ENCODE results near the gene MECR. TPM values are rescaled to one million over a fixed set of nuclear protein-coding genes. Genes with fewer than 3 reads are reported as not detected.
A peak's percentile ranks its signal among the peaks of the same experiment; 100 is the strongest.
"Not testable (repeated sequence)": the region's sequence is repeated elsewhere in the genome, so short reads cannot be mapped to it uniquely, and the experiment has no call there.

Gene MECR
- total RNA-seq, 1 experiment from 2014 or later: 17.3 TPM

GRCh38 chr1:29240986-29241385, 10.3 kb upstream of the MECR start:
- in situ Hi-C loops (cut with HindIII; ENCODE audit: low pct_unique_long_range_greater_than_20kb, low sequenced_read_pairs): loop anchor here (25.0 kb wide), 1 partner anchor 121 kb away; no protein-coding TSS in a partner anchor
- DNase-seq (ENCODE audit: low read depth): no peak

DNA sequence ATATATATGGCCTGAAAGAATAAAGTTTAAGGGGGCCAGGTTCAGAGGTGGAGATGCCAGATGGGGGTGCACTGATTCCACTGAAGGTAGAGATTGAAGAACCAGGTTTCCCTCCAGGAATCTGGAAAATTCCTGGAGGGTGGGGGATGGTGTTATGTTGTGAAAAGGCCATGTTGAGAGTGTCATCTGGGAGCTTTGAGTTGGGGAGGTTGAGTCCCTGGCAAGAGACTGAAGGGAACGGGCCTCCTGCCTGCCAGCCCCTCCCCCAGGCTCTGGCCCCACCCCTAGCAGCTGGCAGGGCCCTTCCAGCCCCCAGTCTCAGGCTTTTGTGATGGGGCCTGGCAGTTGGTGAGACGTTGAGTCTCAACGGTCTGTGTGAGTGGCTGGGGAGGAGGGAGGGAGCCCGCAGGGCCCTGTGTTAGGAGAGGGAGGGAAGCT, 9.7 kb upstream of the MECR start:
- in situ Hi-C loops (cut with HindIII; ENCODE audit: low pct_unique_long_range_greater_than_20kb, low sequenced_read_pairs): loop anchor here (25.0 kb wide), 1 partner anchor 122 kb away; no protein-coding TSS in a partner anchor
- DNase-seq (ENCODE audit: low read depth): no peak

- in situ Hi-C loops (cut with HindIII; ENCODE audit: low pct_unique_long_range_greater_than_20kb, low sequenced_read_pairs): loop anchor here (25.0 kb wide), 1 partner anchor 123 kb away; no protein-coding TSS in a partner anchor
- DNase-seq (ENCODE audit: low read depth): peak; percentile 88
These were observed 8.4 kb upstream of the MECR start for GRCh38 chr1:29239142-29239541.

DNA sequence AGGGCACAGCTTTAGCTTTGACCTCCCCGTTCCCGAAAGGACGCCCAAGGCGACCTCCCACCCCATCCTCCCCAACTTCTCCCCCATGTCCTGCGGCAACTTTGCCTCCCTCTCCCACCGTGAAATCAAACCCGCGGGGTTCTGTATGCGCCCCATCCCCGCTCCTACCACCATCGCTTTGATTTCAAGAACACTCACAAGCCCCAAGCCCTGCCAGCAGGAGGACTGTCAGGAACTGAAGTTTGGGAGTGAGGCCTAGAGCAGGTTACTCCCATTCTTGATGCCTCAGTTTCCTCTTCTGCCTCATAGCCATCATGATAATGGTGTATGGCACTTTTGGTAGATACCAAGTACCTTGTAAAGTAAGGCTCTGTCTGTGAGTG, 7.9 kb upstream of the MECR start:
- DNase-seq (ENCODE audit: low read depth): no peak
- in situ Hi-C loops (cut with HindIII; ENCODE audit: low pct_unique_long_range_greater_than_20kb, low sequenced_read_pairs): loop anchor here (25.0 kb wide), 1 partner anchor 124 kb away; no protein-coding TSS in a partner anchor

- in situ Hi-C loops (cut with HindIII; ENCODE audit: low pct_unique_long_range_greater_than_20kb, low sequenced_read_pairs): loop anchor here (25.0 kb wide), 1 partner anchor 124 kb away; no protein-coding TSS in a partner anchor
- DNase-seq (ENCODE audit: low read depth): peak; percentile 48
These were observed 7.3 kb upstream of the MECR start for GRCh38 chr1:29237852-29238619.

GRCh38 chr1:29237129-29237821, 6.5 kb upstream of the MECR start:
- DNase-seq (ENCODE audit: low read depth): peak; percentile 61
- in situ Hi-C loops (cut with HindIII; ENCODE audit: low pct_unique_long_range_greater_than_20kb, low sequenced_read_pairs): loop anchor here (25.0 kb wide), 1 partner anchor 125 kb away; no protein-coding TSS in a partner anchor

DNA sequence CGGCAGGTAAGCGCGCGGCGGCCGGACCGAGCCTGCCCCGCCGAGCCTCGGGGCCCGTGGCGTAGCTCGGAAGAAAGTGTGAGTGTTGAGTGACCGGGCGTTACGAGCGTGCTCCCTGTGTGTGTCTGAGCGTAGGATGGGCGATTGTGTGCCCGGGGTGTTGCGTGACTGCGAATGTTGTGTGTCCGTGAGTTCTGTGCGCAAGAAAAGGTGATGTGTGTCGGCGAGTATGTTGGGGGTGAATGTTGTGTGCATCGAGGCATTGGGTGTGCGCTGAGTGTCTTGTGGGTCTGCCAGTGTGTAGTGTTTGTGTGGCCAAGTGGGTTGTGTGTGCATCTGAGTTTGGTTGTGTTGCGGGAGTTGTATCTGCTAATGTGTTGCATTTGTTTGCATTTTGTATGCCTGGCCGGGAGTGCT, 6.0 kb upstream of the MECR start:
- no peak for DNase-seq (ENCODE audit: low read depth)
- in situ Hi-C loops (cut with HindIII; ENCODE audit: low pct_unique_long_range_greater_than_20kb, low sequenced_read_pairs): loop anchor here (25.0 kb wide), 1 partner anchor 126 kb away; no protein-coding TSS in a partner anchor

- in situ Hi-C loops (cut with HindIII; ENCODE audit: low pct_unique_long_range_greater_than_20kb, low sequenced_read_pairs): loop anchor here (25.0 kb wide), 1 partner anchor 126 kb away; no protein-coding TSS in a partner anchor
- peak; percentile 62 for DNase-seq (ENCODE audit: low read depth)
These were observed 5.4 kb upstream of the MECR start, which contains the start of gene PTPRU for GRCh38 chr1:29235955-29236711. Gene PTPRU (plus strand): TSS chr1:29236522. CDS start chr1:29236645, 123 bp downstream.

DNA sequence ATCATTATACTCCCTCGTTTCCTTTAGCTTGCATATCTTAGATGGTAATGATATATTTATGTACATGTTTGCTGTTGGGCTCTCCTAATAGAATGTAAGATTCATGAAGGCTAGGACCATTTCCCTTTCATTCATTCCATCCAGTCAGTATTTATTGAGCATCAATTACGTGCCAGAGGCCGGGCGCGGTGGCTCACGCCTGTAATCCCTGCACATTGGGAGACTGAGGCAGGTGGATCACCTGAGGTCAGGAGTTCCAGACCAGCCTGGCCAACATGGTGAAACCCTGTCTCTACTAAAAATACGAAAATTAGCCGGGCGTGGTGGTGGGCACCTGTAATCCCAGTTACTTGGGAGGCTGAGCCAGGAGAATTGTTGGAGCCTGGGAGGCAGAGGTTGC, 4.1 kb upstream of the MECR start:
- in situ Hi-C loops (cut with HindIII; ENCODE audit: low pct_unique_long_range_greater_than_20kb, low sequenced_read_pairs): loop anchor here (25.0 kb wide), 1 partner anchor 127 kb away; no protein-coding TSS in a partner anchor
- not testable (repeated sequence) for DNase-seq (ENCODE audit: low read depth)

- in situ Hi-C loops (cut with HindIII; ENCODE audit: low pct_unique_long_range_greater_than_20kb, low sequenced_read_pairs): loop anchor here (25.0 kb wide), 1 partner anchor 128 kb away; no protein-coding TSS in a partner anchor
- no peak for DNase-seq (ENCODE audit: low read depth)
These were observed 3.7 kb upstream of the MECR start for GRCh38 chr1:29234471-29234870.

DNA sequence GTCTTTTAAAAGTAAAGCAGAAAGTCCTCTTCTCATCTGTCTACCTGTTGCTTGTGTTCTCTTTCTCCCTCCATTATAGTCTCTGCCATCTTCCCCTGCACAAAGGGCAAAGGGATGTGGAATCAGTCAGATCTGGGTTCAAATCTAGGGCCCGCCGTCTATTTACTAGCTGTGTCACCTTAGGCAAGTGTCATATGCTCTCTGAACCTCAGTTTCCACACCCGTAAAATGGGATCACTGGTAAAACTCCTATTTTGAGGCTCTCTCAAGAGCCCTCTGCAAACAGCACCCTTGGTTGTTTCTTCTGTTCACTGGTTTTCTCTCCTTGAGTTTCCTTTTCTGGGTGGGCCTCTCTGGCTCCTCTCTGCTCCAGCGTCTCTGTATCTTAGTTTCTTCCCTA, 3.0 kb upstream of the MECR start:
- DNase-seq (ENCODE audit: low read depth): no peak
- in situ Hi-C loops (cut with HindIII; ENCODE audit: low pct_unique_long_range_greater_than_20kb, low sequenced_read_pairs): loop anchor here (25.0 kb wide), 1 partner anchor 129 kb away; no protein-coding TSS in a partner anchor

GRCh38 chr1:29232387-29232786, 1.7 kb upstream of the MECR start:
- DNase-seq (ENCODE audit: low read depth): no peak
- in situ Hi-C loops (cut with HindIII; ENCODE audit: low pct_unique_long_range_greater_than_20kb, low sequenced_read_pairs): loop anchor here (25.0 kb wide), 1 partner anchor 130 kb away; no protein-coding TSS in a partner anchor

GRCh38 chr1:29230204-29230552, 556 bp downstream of the MECR start:
- peak; percentile 4 for DNase-seq (ENCODE audit: low read depth)
- in situ Hi-C loops (cut with HindIII; ENCODE audit: low pct_unique_long_range_greater_than_20kb, low sequenced_read_pairs): loop anchor here (25.0 kb wide), 1 partner anchor 132 kb away; no protein-coding TSS in a partner anchor

DNA sequence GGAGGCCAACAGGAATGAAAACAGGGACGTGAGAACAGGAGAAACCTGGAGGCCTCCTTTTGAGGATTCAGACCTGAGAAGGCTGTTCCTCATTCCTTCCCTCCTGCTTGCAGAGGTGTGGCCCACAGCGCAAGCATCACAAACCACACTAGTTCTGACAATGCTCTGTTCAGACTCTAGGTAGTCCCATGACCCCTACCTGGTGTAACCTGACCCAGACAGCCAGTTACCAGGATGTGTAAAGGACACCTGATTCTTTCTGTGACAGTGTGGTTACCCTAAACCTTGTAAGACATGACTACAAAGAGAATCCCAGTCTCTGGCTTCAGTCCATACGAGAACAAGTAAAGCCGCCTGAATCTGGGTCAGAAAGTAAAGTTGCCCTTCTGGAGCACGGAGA, 3.2 kb downstream of the MECR start:
- no peak for DNase-seq (ENCODE audit: low read depth)
- in situ Hi-C loops (cut with HindIII; ENCODE audit: low pct_unique_long_range_greater_than_20kb, low sequenced_read_pairs): loop anchor here (25.0 kb wide), 1 partner anchor 135 kb away; no protein-coding TSS in a partner anchor

- in situ Hi-C loops (cut with HindIII; ENCODE audit: low pct_unique_long_range_greater_than_20kb, low sequenced_read_pairs): loop anchor here (25.0 kb wide), 1 partner anchor 137 kb away; no protein-coding TSS in a partner anchor
- DNase-seq (ENCODE audit: low read depth): no peak
These were observed 5.4 kb downstream of the MECR start for GRCh38 chr1:29225361-29225760.

GRCh38 chr1:29224356-29224837, 6.3 kb downstream of the MECR start:
- in situ Hi-C loops (cut with HindIII; ENCODE audit: low pct_unique_long_range_greater_than_20kb, low sequenced_read_pairs): no loop called here
- no peak for DNase-seq (ENCODE audit: low read depth)

GRCh38 chr1:29223521-29223920, 7.2 kb downstream of the MECR start:
- in situ Hi-C loops (cut with HindIII; ENCODE audit: low pct_unique_long_range_greater_than_20kb, low sequenced_read_pairs): no loop called here
- no peak for DNase-seq (ENCODE audit: low read depth)

- DNase-seq (ENCODE audit: low read depth): no peak
- in situ Hi-C loops (cut with HindIII; ENCODE audit: low pct_unique_long_range_greater_than_20kb, low sequenced_read_pairs): no loop called here
These were observed 8.0 kb downstream of the MECR start for GRCh38 chr1:29222686-29223085.

Data from Caki2 (cell line).